Measurements from ENCODE around the gene CHP1. TPM values are rescaled to one million over a fixed set of nuclear protein-coding genes. Genes with fewer than 3 reads are reported as not detected.

The CHP1 gene
- total RNA-seq, 1 experiment from 2014 or later = 101 TPM

DNA sequence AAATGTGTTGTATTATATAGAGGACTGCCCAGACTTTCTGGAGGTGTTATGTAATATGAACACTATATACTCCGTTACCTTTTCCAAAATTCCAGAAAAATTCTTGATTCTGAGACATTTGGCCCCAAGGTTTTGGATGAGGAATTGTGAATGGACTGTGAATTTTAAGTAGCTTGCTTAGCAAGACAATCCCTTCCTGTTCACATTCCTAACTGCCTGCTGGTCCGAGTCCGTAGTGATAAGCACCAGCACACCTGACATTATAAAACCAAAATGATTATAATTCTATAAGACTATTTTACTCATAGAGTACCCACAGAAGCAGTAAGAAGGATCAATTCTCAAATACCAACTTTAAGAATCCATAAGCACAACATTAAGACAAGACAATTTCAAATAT, 11.7 kb upstream of the CHP1 start:
- POLR2A ChIA-PET = interaction anchor here (1.5 kb wide), 1 partner anchor 9 kb away, joined by 3 read pairs; no protein-coding TSS in a partner anchor
- CTCF ChIA-PET = no interaction called here
- H2AFZ ChIP-seq (ENCODE audit: low read depth, low read length, poor library complexity, severe bottlenecking) = no peak overlapping the region
- H3K36me3 ChIP-seq (ENCODE audit: control insufficient read depth in 1 of 2, insufficient read depth in 2 of 2, low read length in 2 of 2) = no peaks in the 10 kb centered on the region
- H3K9me3 ChIP-seq (ENCODE audit: control insufficient read depth in 1 of 2, insufficient read depth in 1 of 2, low read depth in 1 of 2, low read length in 2 of 2) = no peaks in the 10 kb centered on the region
- TF ChIP-seq SIN3A (IDR thresholded peaks at IDR 0.05; ENCODE audit: low read depth) = no peak
- TF ChIP-seq, protein P1, sequence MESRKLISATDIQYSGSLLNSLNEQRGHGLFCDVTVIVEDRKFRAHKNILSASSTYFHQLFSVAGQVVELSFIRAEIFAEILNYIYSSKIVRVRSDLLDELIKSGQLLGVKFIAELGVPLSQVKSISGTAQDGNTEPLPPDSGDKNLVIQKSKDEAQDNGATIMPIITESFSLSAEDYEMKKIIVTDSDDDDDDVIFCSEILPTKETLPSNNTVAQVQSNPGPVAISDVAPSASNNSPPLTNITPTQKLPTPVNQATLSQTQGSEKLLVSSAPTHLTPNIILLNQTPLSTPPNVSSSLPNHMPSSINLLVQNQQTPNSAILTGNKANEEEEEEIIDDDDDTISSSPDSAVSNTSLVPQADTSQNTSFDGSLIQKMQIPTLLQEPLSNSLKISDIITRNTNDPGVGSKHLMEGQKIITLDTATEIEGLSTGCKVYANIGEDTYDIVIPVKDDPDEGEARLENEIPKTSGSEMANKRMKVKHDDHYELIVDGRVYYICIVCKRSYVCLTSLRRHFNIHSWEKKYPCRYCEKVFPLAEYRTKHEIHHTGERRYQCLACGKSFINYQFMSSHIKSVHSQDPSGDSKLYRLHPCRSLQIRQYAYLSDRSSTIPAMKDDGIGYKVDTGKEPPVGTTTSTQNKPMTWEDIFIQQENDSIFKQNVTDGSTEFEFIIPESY (IDR thresholded peaks at IDR 0.05; ENCODE audit: extremely low read depth, insufficient replicate concordance, low read length) = no peak
- no peak for TF ChIP-seq YY1 (IDR thresholded peaks at IDR 0.05; ENCODE audit: extremely low read depth, insufficient replicate concordance, low read depth, low read length)
- TF ChIP-seq, protein P2, sequence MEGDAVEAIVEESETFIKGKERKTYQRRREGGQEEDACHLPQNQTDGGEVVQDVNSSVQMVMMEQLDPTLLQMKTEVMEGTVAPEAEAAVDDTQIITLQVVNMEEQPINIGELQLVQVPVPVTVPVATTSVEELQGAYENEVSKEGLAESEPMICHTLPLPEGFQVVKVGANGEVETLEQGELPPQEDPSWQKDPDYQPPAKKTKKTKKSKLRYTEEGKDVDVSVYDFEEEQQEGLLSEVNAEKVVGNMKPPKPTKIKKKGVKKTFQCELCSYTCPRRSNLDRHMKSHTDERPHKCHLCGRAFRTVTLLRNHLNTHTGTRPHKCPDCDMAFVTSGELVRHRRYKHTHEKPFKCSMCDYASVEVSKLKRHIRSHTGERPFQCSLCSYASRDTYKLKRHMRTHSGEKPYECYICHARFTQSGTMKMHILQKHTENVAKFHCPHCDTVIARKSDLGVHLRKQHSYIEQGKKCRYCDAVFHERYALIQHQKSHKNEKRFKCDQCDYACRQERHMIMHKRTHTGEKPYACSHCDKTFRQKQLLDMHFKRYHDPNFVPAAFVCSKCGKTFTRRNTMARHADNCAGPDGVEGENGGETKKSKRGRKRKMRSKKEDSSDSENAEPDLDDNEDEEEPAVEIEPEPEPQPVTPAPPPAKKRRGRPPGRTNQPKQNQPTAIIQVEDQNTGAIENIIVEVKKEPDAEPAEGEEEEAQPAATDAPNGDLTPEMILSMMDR (IDR thresholded peaks at IDR 0.05 in 2 of 3, conservative IDR thresholded peaks at IDR 0.05 in 1 of 3; ENCODE audit: borderline replicate concordance in 1 of 3, insufficient read depth in 1 of 3, low read depth in 2 of 3, low read length in 2 of 3) = no peak
- TF ChIP-seq POLR2AphosphoS5 (IDR thresholded peaks at IDR 0.05; ENCODE audit: low read depth, low read length) = no peak
- TF ChIP-seq, protein P3, sequence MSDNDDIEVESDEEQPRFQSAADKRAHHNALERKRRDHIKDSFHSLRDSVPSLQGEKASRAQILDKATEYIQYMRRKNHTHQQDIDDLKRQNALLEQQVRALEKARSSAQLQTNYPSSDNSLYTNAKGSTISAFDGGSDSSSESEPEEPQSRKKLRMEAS (IDR thresholded peaks at IDR 0.05) = no peak
- TF ChIP-seq EZH2 (IDR thresholded peaks at IDR 0.05) = no peak
- TF ChIP-seq RAD21 (IDR thresholded peaks at IDR 0.05; ENCODE audit: low read depth) = no peak
- no peak for TF ChIP-seq ELF1 (IDR thresholded peaks at IDR 0.05; ENCODE audit: borderline replicate concordance, low read depth)
- no peak for TF ChIP-seq SRF (IDR thresholded peaks at IDR 0.05; ENCODE audit: low read depth)
- no peak for TF ChIP-seq SP1 (IDR thresholded peaks at IDR 0.05; ENCODE audit: low read depth)
- no peak for TF ChIP-seq ZFX (IDR thresholded peaks at IDR 0.05)
- no peak for TF ChIP-seq ZNF274 (IDR thresholded peaks at IDR 0.05; ENCODE audit: low read depth, low read length)
- TF ChIP-seq EGR1 (IDR thresholded peaks at IDR 0.05; ENCODE audit: low read depth) = no peak
- no peak for TF ChIP-seq EZH2phosphoT487 (IDR thresholded peaks at IDR 0.05; ENCODE audit: borderline replicate concordance)
- no peak overlapping the region for H3K4me2 ChIP-seq (ENCODE audit: low read length)
- intact Hi-C loops (cut with micrococcal nuclease) = no loop called here
- no TSS peak for BruUV-seq (replicated peaks)
- H3K27me3 ChIP-seq (ENCODE audit: insufficient read depth, low read length) = no peaks in the 10 kb centered on the region
- no peak overlapping the region for H3K9ac ChIP-seq (ENCODE audit: low read length)
- no peaks in the 10 kb centered on the region for H3K79me2 ChIP-seq (ENCODE audit: insufficient read depth, low read length)
- no peaks in the 10 kb centered on the region for H3K9me2 ChIP-seq (ENCODE audit: insufficient read depth)
- H3K4me1 ChIP-seq (ENCODE audit: control insufficient read depth in 1 of 2, insufficient read depth in 2 of 2, low read length in 2 of 2) = no peaks in the 10 kb centered on the region
- RAD21 ChIA-PET (ENCODE audit: low non-redundant PET in 1 of 2, low total read pairs in 2 of 2, uncharacterized antibody in 2 of 2, unreplicated experiment in 2 of 2) = no interaction called here
- H3K4me3 ChIP-seq (replicated peaks in 1 of 2; ENCODE audit: low read depth in 1 of 2, low read length in 2 of 2) = no peak overlapping the region
- H3K27ac ChIP-seq (ENCODE audit: low read depth, low read length) = no peak overlapping the region
- DNase-seq (ENCODE audit: low read depth, low spot score) = no peak
- ATAC-seq = no peak
- no peaks in the 10 kb centered on the region for H4K20me1 ChIP-seq (ENCODE audit: insufficient read depth)

All from HCT116 (cell line).